ENCODE results near the gene BEND5. TPM values are rescaled to one million over a fixed set of nuclear protein-coding genes. Genes with fewer than 3 reads are reported as not detected.
A peak's percentile ranks its signal among the peaks of the same experiment; 100 is the strongest.

Gene BEND5
- total RNA-seq, 2 donors from 2014 or later, result 0.95 to 3.7 TPM

DNA sequence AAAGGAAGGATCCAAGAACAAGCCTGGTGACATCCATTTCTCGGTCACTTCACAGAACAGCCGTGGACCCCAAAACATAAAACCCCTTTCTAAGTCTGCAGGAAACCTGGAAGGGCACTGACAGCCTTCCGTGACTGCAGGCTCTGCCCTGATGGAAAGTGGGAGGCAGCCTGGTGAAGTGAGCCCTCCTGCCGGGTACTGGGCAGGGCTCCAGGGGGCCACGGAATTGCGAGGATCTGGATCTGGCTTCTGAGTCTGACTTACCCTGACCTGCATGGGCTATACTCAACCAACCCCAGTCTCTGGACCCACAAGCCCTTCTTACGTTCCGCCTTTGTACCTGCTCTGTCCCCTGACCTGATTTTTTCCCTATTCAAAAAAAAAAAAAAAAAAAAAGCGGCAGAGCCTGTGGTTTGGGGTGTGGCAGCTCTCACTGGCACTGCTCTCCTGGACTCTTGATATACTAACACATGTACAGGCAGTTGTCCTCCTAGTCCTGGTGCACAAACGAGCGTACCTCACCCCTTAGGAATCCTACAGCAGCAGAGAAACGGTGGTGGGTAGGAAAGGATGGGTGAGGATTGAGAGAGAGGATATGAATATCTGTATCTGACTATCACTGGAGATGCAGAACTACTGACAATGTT lies 82.9 kb downstream of the BEND5 start:
- DNase-seq (ENCODE audit: low spot score) (no peak), ATAC-seq (no peak)
- peaks cover 0 to 5% of the 10 kb centered on the region in 2 donors for H3K27me3 Mint-ChIP-seq
- no peaks in the 10 kb centered on the region for H3K9me3 Mint-ChIP-seq
- H3K4me1 Mint-ChIP-seq (ENCODE audit: low read depth in 2 of 2), result no peaks in the 10 kb centered on the region
- H3K4me3 Mint-ChIP-seq, result no peak overlapping the region
- no peak overlapping the region for H3K27ac Mint-ChIP-seq
- H3K36me3 Mint-ChIP-seq, result no peaks in the 10 kb centered on the region

- H3K4me3 Mint-ChIP-seq, result no peak overlapping the region
- DNase-seq (ENCODE audit: low spot score), result no peak
- H3K27me3 Mint-ChIP-seq, result peaks cover 0 to 5% of the 10 kb centered on the region in 2 donors
- H3K9me3 Mint-ChIP-seq, result no peaks in the 10 kb centered on the region
- no peaks in the 10 kb centered on the region for H3K4me1 Mint-ChIP-seq (ENCODE audit: low read depth in 2 of 2)
- ATAC-seq, result no peak
- H3K27ac Mint-ChIP-seq, result no peak overlapping the region
- no peaks in the 10 kb centered on the region for H3K36me3 Mint-ChIP-seq
These were observed 83.5 kb downstream of the BEND5 start for GRCh38 chr1:48693180-48693579.

DNA sequence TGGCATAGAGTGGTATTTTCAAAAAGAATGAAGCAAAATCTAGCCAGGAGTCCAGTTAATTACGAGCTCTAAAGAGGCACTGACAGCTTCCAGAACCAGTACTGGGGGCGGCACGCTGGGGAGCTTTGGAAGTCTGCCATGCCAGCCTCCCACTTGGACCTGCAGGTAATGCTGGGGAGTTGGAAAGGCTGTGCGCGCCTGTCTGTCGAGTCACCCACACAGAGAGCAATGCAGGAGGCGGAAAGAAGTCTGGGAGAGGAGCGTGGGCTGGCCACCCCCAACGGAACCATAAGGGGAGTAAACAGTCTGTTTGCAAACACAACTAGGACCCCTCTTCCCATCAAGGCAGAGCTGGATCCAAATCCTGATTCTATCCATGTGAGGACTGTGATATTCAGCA lies 84.5 kb downstream of the BEND5 start:
- Mint-ChIP-seq H3K27ac (no peak overlapping the region), H3K4me3 (no peak overlapping the region), H3K4me1 (ENCODE audit: low read depth in 2 of 2) (no peaks in the 10 kb centered on the region), H3K9me3 (no peaks in the 10 kb centered on the region), H3K27me3 (peaks cover 0 to 3% of the 10 kb centered on the region in 2 donors), H3K36me3 (no peaks in the 10 kb centered on the region)
- ATAC-seq, result no peak
- DNase-seq (ENCODE audit: low spot score), result no peak

- peak; percentile 78 to 79 for ATAC-seq
- H3K27ac Mint-ChIP-seq, result no peak overlapping the region
- no peaks in the 10 kb centered on the region for H3K36me3 Mint-ChIP-seq
- no peaks in the 10 kb centered on the region for H3K9me3 Mint-ChIP-seq
- peaks cover 0 to 3% of the 10 kb centered on the region in 2 donors for H3K27me3 Mint-ChIP-seq
- H3K4me1 Mint-ChIP-seq (ENCODE audit: low read depth in 2 of 2), result no peaks in the 10 kb centered on the region
- DNase-seq (ENCODE audit: low spot score), result no peak
- H3K4me3 Mint-ChIP-seq, result no peak overlapping the region
These were observed 85.2 kb downstream of the BEND5 start for GRCh38 chr1:48691429-48692001.

DNA sequence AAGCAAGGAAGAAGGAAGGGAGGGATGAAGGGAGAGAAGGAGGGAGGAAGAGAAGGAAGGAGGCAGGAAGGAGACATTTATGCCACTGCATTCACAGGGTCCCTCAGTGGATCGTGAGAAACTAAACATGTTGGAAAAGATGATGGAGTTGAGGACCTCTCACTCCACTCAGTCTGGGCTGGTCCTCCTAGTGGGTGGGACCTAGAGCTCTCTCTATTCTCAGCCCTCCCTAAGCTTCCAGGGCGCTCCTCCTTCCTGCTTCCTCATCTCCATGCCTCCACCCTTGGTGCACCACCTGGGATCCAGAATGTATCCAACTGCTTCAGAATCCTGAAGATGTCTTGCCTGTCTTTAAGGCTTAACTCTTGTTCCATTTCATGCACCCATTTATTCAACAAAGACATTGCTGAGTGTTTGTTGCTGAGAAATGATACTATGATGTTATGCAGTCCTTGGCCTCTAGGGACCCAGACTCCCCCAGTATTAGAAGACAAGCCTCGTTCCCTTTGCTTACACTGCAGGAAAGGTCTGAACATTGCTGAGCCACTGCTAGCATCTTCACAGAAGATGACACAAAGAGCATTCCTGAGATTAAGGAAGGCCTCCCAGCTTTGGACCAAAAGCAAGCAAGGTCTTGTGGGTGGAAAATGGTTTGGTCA lies 88.5 kb downstream of the BEND5 start:
- Mint-ChIP-seq H3K27me3 (peaks cover 0 to 6% of the 10 kb centered on the region in 2 donors), H3K4me3 (no peak overlapping the region), H3K4me1 (ENCODE audit: low read depth in 2 of 2) (no peaks in the 10 kb centered on the region), H3K9me3 (no peaks in the 10 kb centered on the region), H3K36me3 (no peaks in the 10 kb centered on the region), H3K27ac (no peak overlapping the region)
- no peak for ATAC-seq
- no peak for DNase-seq (ENCODE audit: low spot score)

DNA sequence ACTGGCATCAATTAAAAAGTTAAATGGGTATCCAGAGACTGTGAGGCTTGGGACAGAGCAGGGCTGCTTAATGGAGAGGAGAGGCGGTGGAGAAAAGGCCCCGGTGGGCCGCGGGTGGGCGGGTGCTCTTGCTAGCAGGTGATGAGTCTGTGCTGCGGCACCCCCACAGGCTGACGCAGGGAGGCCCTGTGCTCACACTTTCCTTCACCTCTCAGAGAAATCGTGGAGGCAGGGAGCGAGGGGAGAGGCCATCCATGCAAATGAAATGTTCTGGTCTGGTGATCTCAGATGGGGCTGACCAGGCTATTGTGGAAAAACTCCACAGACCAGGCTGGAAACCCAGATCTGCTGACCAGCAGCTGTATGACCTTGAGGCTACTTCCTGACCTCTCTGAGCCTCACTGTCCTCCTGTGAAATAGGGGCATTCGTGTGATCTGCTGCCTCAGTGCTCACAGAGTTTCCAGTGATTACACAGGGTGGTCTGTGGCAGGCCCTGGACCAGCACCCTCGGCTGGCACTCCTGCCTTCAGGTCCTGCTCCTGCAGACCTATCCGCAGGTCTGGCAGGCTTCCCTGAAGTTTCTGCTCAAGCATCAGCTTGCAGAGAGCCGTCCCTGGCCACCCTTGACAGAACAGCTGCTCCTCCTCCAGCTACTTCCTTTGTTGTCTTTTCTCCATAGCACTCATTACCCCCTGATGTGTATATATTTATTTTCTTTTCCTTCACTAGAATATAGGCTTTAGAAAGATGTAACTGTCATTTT lies 89.2 kb downstream of the BEND5 start:
- Mint-ChIP-seq H3K9me3 (no peaks in the 10 kb centered on the region), H3K4me1 (ENCODE audit: low read depth in 2 of 2) (no peaks in the 10 kb centered on the region), H3K4me3 (no peak overlapping the region), H3K27me3 (peaks cover 0 to 3% of the 10 kb centered on the region in 2 donors), H3K36me3 (no peaks in the 10 kb centered on the region), H3K27ac (no peak overlapping the region)
- no peak for DNase-seq (ENCODE audit: low spot score)
- no peak for ATAC-seq

GRCh38 chr1:48686159-48686558 lies 90.5 kb downstream of the BEND5 start:
- H3K27me3 Mint-ChIP-seq, result peaks cover 0 to 3% of the 10 kb centered on the region in 2 donors
- no peaks in the 10 kb centered on the region for H3K4me1 Mint-ChIP-seq (ENCODE audit: low read depth in 2 of 2)
- H3K27ac Mint-ChIP-seq, result no peak overlapping the region
- H3K9me3 Mint-ChIP-seq, result no peaks in the 10 kb centered on the region
- DNase-seq (ENCODE audit: low spot score), result no peak
- no peaks in the 10 kb centered on the region for H3K36me3 Mint-ChIP-seq
- no peak overlapping the region for H3K4me3 Mint-ChIP-seq
- no peak for ATAC-seq

- Mint-ChIP-seq H3K36me3 (no peaks in the 10 kb centered on the region), H3K4me1 (ENCODE audit: low read depth in 2 of 2) (no peaks in the 10 kb centered on the region), H3K27ac (no peak overlapping the region), H3K4me3 (no peak overlapping the region), H3K27me3 (peaks cover 0 to 3% of the 10 kb centered on the region in 2 donors), H3K9me3 (no peaks in the 10 kb centered on the region)
- ATAC-seq, result no peak
- DNase-seq (ENCODE audit: low spot score), result no peak
These were observed 92.3 kb downstream of the BEND5 start for GRCh38 chr1:48684381-48684780.

GRCh38 chr1:48683839-48684238 lies 92.9 kb downstream of the BEND5 start:
- Mint-ChIP-seq H3K9me3 (no peaks in the 10 kb centered on the region), H3K27ac (no peak overlapping the region), H3K27me3 (peaks cover 0 to 3% of the 10 kb centered on the region in 2 donors), H3K4me1 (ENCODE audit: low read depth in 2 of 2) (no peaks in the 10 kb centered on the region), H3K36me3 (no peaks in the 10 kb centered on the region), H3K4me3 (no peak overlapping the region)
- no peak for DNase-seq (ENCODE audit: low spot score)
- ATAC-seq, result no peak

- Mint-ChIP-seq H3K27me3 (peaks cover 6 to 8% of the 10 kb centered on the region in 2 donors), H3K27ac (no peak overlapping the region)
These were observed 95.0 kb downstream of the BEND5 start for GRCh38 chr1:48681476-48682305.

DNA sequence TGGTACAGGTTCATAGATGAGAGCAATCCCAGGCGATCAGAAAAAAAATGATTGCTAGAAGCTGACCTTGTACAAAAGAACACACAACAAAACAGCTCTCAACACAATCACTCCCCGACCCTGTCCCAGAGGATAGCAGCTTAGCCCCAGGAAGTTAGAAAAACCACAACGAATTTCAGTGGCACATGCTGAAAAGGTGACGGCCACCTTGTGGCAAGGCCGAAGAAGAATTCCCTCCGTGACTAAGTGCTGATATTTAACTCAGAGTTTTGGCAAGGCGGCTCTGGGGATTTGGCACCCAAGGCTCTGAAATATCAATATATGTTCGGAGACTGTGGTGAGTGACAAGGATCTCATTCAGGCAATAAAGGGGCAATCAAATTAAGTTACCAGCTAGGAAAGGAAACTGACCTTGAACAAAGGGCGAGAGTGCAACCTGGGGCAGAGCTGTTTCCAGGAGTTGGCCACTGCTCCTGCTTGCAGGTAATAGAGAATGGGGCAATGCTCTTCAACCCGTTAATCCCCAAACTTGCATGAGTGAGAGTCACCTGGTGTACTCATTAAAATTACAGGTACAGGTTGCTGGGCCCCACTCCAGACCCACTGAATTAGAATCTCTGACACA lies 96.2 kb downstream of the BEND5 start:
- Mint-ChIP-seq H3K36me3 (no peaks in the 10 kb centered on the region), H3K4me1 (ENCODE audit: low read depth in 2 of 2) (peaks cover 0 to 3% of the 10 kb centered on the region in 2 donors), H3K9me3 (no peaks in the 10 kb centered on the region), H3K4me3 (no peak overlapping the region), H3K27me3 (peaks cover 3 to 8% of the 10 kb centered on the region in 2 donors), H3K27ac (no peak overlapping the region)
- ATAC-seq (no peak), DNase-seq (ENCODE audit: low spot score) (no peak)

More at GRCh38 chr1:48681476-48682305, 95.0 kb downstream of the BEND5 start:
- Mint-ChIP-seq H3K4me1 (ENCODE audit: low read depth in 2 of 2) (peaks cover 0 to 3% of the 10 kb centered on the region in 2 donors), H3K4me3 (no peak overlapping the region), H3K36me3 (no peaks in the 10 kb centered on the region), H3K9me3 (no peaks in the 10 kb centered on the region)
- DNase-seq (ENCODE audit: low spot score) (no peak), ATAC-seq (no peak)

- H3K4me3 Mint-ChIP-seq, result no peak overlapping the region
- H3K4me1 Mint-ChIP-seq (ENCODE audit: low read depth in 2 of 2), result peaks cover 0 to 3% of the 10 kb centered on the region in 2 donors
- no peak overlapping the region for H3K27ac Mint-ChIP-seq
These were observed 96.8 kb downstream of the BEND5 start for GRCh38 chr1:48679859-48680258.

More at GRCh38 chr1:48679859-48680258, 96.8 kb downstream of the BEND5 start:
- Mint-ChIP-seq H3K27me3 (peaks cover 3 to 8% of the 10 kb centered on the region in 2 donors), H3K9me3 (no peaks in the 10 kb centered on the region), H3K36me3 (no peaks in the 10 kb centered on the region)
- DNase-seq (ENCODE audit: low spot score) (no peak), ATAC-seq (no peak)

Measured in natural killer cell treated with Interleukin-12 subunit alpha and Interleukin-12 subunit beta and Interleukin-15 and Interleukin-18, amount 100 ng/mL, for 72 hours (primary cell).